Keratinocyte (primary cell): ENCODE data around the gene NUMBL. TPM values are rescaled to one million over a fixed set of nuclear protein-coding genes. Genes with fewer than 3 reads are reported as not detected.

ENCODE experiments used
- DNase-seq: peaks from one replicate; pipeline ENCODE4 v3.0.0-alpha.2; 2011; ENCODE audit warnings: low read depth, missing footprints, low spot score
- FAIRE-seq: peaks from 2 replicates; lab custom pipeline; 2011; peaks lifted over from hg19 to GRCh38; lab: Jason Lieb, UNC
- H2AFZ ChIP-seq: 2 replicates; pipeline ENCODE4 v1.6.0; 2012; ENCODE audit warnings: low read length, control low read depth, inconsistent platforms; ENCODE audit not compliant: control insufficient read depth
- H3K27ac ChIP-seq: 2 replicates; pipeline ENCODE4 v1.5.1; 2011; ENCODE audit warnings: low read length; ENCODE audit not compliant: control insufficient read depth, insufficient read depth
- H3K27me3 ChIP-seq: 3 replicates; pipeline ENCODE4 v1.6.0; 2011; ENCODE audit warnings: low read length; ENCODE audit not compliant: control insufficient read depth, insufficient read depth; ENCODE audit errors: extremely low read depth
- H3K36me3 ChIP-seq, 2 experiments: 2 replicates in 1 of 2; 3 replicates in 1 of 2; pipeline ENCODE4 v1.5.1; 2011; ENCODE audit warnings: low read length in 2 of 2, mild to moderate bottlenecking in 1 of 2; ENCODE audit not compliant: control insufficient read depth in 2 of 2, insufficient read depth in 2 of 2; ENCODE audit errors: extremely low read depth in 1 of 2
- H3K4me1 ChIP-seq: 3 replicates; pipeline ENCODE4 v1.5.1; 2011; ENCODE audit warnings: low read length; ENCODE audit not compliant: control insufficient read depth, insufficient read depth; ENCODE audit errors: extremely low read depth
- H3K4me2 ChIP-seq: 3 replicates; pipeline ENCODE4 v1.6.0; 2011; ENCODE audit warnings: low read depth, low read length; ENCODE audit not compliant: control insufficient read depth, insufficient read depth; ENCODE audit errors: extremely low read depth
- H3K4me3 ChIP-seq, 3 experiments: fragments of 200-600 bp in 1 of 3; sonication (generic) in 1 of 3; 2 replicates in 2 of 3; 3 replicates in 1 of 3; pipeline ENCODE4 v1.5.1; 2011 to 2016; ENCODE audit warnings: low read length in 3 of 3, mild to moderate bottlenecking in 3 of 3, control low read depth in 2 of 3, inconsistent platforms in 1 of 3, low read depth in 1 of 3, mixed read lengths in 1 of 3, mixed run types in 1 of 3, moderate library complexity in 1 of 3; ENCODE audit not compliant: control insufficient read depth in 2 of 3, insufficient read depth in 2 of 3; ENCODE audit errors: extremely low read depth in 1 of 3
- H3K79me2 ChIP-seq: 2 replicates; pipeline ENCODE4 v1.6.0; 2012; ENCODE audit warnings: low read length; ENCODE audit not compliant: control insufficient read depth, insufficient read depth
- H3K9ac ChIP-seq: 3 replicates; pipeline ENCODE4 v1.6.0; 2011; ENCODE audit warnings: low read length; ENCODE audit not compliant: control insufficient read depth, insufficient read depth; ENCODE audit errors: extremely low read depth
- H3K9me1 ChIP-seq: 3 replicates; pipeline ENCODE4 v1.6.0; 2011; ENCODE audit warnings: low read length; ENCODE audit not compliant: control insufficient read depth, insufficient read depth; ENCODE audit errors: extremely low read depth
- H3K9me3 ChIP-seq: 2 replicates; pipeline ENCODE4 v1.5.1; 2012; ENCODE audit warnings: low read depth, low read length; ENCODE audit not compliant: control insufficient read depth
- H4K20me1 ChIP-seq: 3 replicates; pipeline ENCODE4 v1.6.0; 2011; ENCODE audit warnings: low read length; ENCODE audit not compliant: control insufficient read depth, insufficient read depth; ENCODE audit errors: extremely low read depth
- CTCF ChIP-seq, 3 experiments: IDR thresholded peaks in 1 of 3; conservative IDR thresholded peaks in 1 of 3; optimal IDR thresholded peaks in 1 of 3; 2 replicates in 2 of 3; 3 replicates in 1 of 3; pipeline versions ENCODE3 to v1.5.1; 2011; ENCODE audit warnings: low read length in 3 of 3, mild to moderate bottlenecking in 3 of 3, moderate library complexity in 2 of 3, control low read depth in 1 of 3, inconsistent platforms in 1 of 3; ENCODE audit not compliant: insufficient read depth in 2 of 3; ENCODE audit errors: extremely low read depth in 1 of 3
- EZH2 ChIP-seq: IDR thresholded peaks from one replicate; pipeline ENCODE4 v1.6.1; 2012; ENCODE audit warnings: inconsistent platforms, mild to moderate bottlenecking, low read length, moderate library complexity
- dilution Hi-C: fragments of 300-500 bp; cut with MboI; formaldehyde crosslinking; loops from one replicate; pipeline ENCODE4 v1.7.0; 2020; ENCODE audit warnings: low sequenced_read_pairs; ENCODE audit not compliant: extremely low pct_ligation_motif_present
- polyA plus RNA-seq, 5 experiments: library from polyadenylated mRNA; depleted of rRNA in 3 of 5; stranded (reverse) in 3 of 5; stranded (forward) in 1 of 5; unstranded in 1 of 5; fragments of >200 nt; gene quantifications; 1 replicate in 1 of 5; 2 replicates in 3 of 5; 3 replicates in 1 of 5; pipeline versions ENCODE4 v1.2.1 to v1.2.3, GENCODE V29; 2011 to 2012; ENCODE audit warnings: missing spikeins in 2 of 5, low read depth in 1 of 5, low replicate concordance in 1 of 5

The NUMBL gene
- polyA plus RNA-seq, 1 donor (not counting 4 experiments of a cell fraction or from before 2014, with no cell fraction given), result 5.7 TPM

GRCh38 chr19:40695881-40696280, 5.4 kb upstream of the NUMBL start:
- Histone ChIP-seq H3K4me2 (no peak overlapping the region), H3K27ac (no peak overlapping the region), H3K4me3 (no peak overlapping the region), H3K36me3 (peaks cover 14 to 17% of the 10 kb centered on the region in 2 experiments), H3K9me1 (no peaks in the 10 kb centered on the region), H3K9me3 (no peaks in the 10 kb centered on the region), H4K20me1 (no peaks in the 10 kb centered on the region), H3K27me3 (no peaks in the 10 kb centered on the region), H3K79me2 (no peaks in the 10 kb centered on the region), H2AFZ (no peak overlapping the region), H3K9ac (no peak overlapping the region), H3K4me1 (peaks cover 4% of the 10 kb centered on the region)
- dilution Hi-C loops, result no loop called here
- TF ChIP-seq CTCF (optimal IDR thresholded peaks at IDR 0.05 in 1 of 3, IDR thresholded peaks at IDR 0.05 in 1 of 3, conservative IDR thresholded peaks at IDR 0.05 in 1 of 3; ENCODE audit: extremely low read depth in 1 of 3, insufficient read depth in 2 of 3, low read length in 3 of 3) (no peak), EZH2 (no peak)
- no peak for FAIRE-seq
- no peak for DNase-seq

- H3K9ac ChIP-seq, result no peak overlapping the region
- no peak for DNase-seq
- peaks cover 2% of the 10 kb centered on the region for H4K20me1 ChIP-seq
- TF ChIP-seq CTCF (optimal IDR thresholded peaks at IDR 0.05 in 1 of 3, IDR thresholded peaks at IDR 0.05 in 1 of 3, conservative IDR thresholded peaks at IDR 0.05 in 1 of 3; ENCODE audit: extremely low read depth in 1 of 3, insufficient read depth in 2 of 3, low read length in 3 of 3) (no peak), EZH2 (no peak)
- FAIRE-seq, result no peak
- no peak overlapping the region for H3K4me3 ChIP-seq
- peaks cover 8 to 17% of the 10 kb centered on the region in 2 experiments for H3K36me3 ChIP-seq
- H3K27me3 ChIP-seq, result no peaks in the 10 kb centered on the region
- dilution Hi-C loops, result no loop called here
- H3K27ac ChIP-seq, result no peak overlapping the region
- H3K4me1 ChIP-seq, result peaks cover 18% of the 10 kb centered on the region
- no peak overlapping the region for H3K4me2 ChIP-seq
- H3K9me1 ChIP-seq, result no peaks in the 10 kb centered on the region
- peaks cover 11% of the 10 kb centered on the region for H3K79me2 ChIP-seq
- no peak overlapping the region for H2AFZ ChIP-seq
- H3K9me3 ChIP-seq, result no peaks in the 10 kb centered on the region
These were observed 3.4 kb upstream of the NUMBL start for GRCh38 chr19:40693896-40694295.
